ENCODE measurements around the gene COX19. TPM values are rescaled to one million over a fixed set of nuclear protein-coding genes. Genes with fewer than 3 reads are reported as not detected.
"Not testable (repeated sequence)": the region's sequence is repeated elsewhere in the genome, so short reads cannot be mapped to it uniquely, and the experiment has no call there.

The COX19 gene
- total RNA-seq, 1 experiment from 2014 or later = 18.8 TPM

- ChIA-PET CTCF (interaction anchor here (1.2 kb wide), 1 partner anchor 33 kb away, joined by 6 read pairs; no protein-coding TSS in a partner anchor), POLR2A (ENCODE audit: low non-redundant PET) (no interaction called here)
- no peaks in the 10 kb centered on the region for H3K27me3 ChIP-seq (replicated peaks; ENCODE audit: insufficient read depth, low read depth, low read length, poor library complexity)
- no peaks in the 10 kb centered on the region for H3K36me3 ChIP-seq (ENCODE audit: insufficient read depth, low read length, poor library complexity, severe bottlenecking)
- no peak overlapping the region for H3K4me3 ChIP-seq (ENCODE audit: low read depth, low read length, poor library complexity, severe bottlenecking)
- no peaks in the 10 kb centered on the region for H3K9me3 ChIP-seq (ENCODE audit: low read depth, low read length, poor library complexity, severe bottlenecking)
- no peak for TF ChIP-seq EZH2 (IDR thresholded peaks at IDR 0.05; ENCODE audit: borderline replicate concordance, low read depth, low read length, poor library complexity, severe bottlenecking)
- no peak for TF ChIP-seq CTCF (conservative IDR thresholded peaks at IDR 0.05; ENCODE audit: low read depth, low read length)
- BruUV-seq (replicated peaks) = no TSS peak
- no peak for DNase-seq (ENCODE audit: low spot score)
- intact Hi-C loops (cut with micrococcal nuclease; ENCODE audit: unreplicated experiment) = no loop called here
- H3K4me1 ChIP-seq (ENCODE audit: insufficient read depth, low read length, poor library complexity, severe bottlenecking) = peaks cover 28% of the 10 kb centered on the region
- H3K27ac ChIP-seq (ENCODE audit: low read depth, low read length, poor library complexity, severe bottlenecking) = no peak overlapping the region
Observed at GRCh38 chr7:960269-960871, 15.0 kb downstream of the COX19 start.

GRCh38 chr7:959740-960139 is 15.6 kb downstream of the COX19 start:
- POLR2A ChIA-PET (ENCODE audit: low non-redundant PET); BruUV-seq (replicated peaks); H3K4me3 ChIP-seq (ENCODE audit: low read depth, low read length, poor library complexity, severe bottlenecking); H3K36me3 ChIP-seq (ENCODE audit: insufficient read depth, low read length, poor library complexity, severe bottlenecking); H3K27ac ChIP-seq (ENCODE audit: low read depth, low read length, poor library complexity, severe bottlenecking); DNase-seq (ENCODE audit: low spot score); H3K27me3 ChIP-seq (replicated peaks; ENCODE audit: insufficient read depth, low read depth, low read length, poor library complexity); H3K9me3 ChIP-seq (ENCODE audit: low read depth, low read length, poor library complexity, severe bottlenecking): not testable (repeated sequence)
- H3K4me1 ChIP-seq (ENCODE audit: insufficient read depth, low read length, poor library complexity, severe bottlenecking) = peaks cover 21% of the 10 kb centered on the region
- intact Hi-C loops (cut with micrococcal nuclease; ENCODE audit: unreplicated experiment) = loop anchor here (10.0 kb wide), 1 partner anchor 175 kb away; no protein-coding TSS in a partner anchor
- CTCF ChIA-PET = interaction anchor here (0.7 to 1.2 kb wide), 2 partner anchors 33 to 107 kb away, joined by 3 to 6 read pairs; no protein-coding TSS in a partner anchor

DNA sequence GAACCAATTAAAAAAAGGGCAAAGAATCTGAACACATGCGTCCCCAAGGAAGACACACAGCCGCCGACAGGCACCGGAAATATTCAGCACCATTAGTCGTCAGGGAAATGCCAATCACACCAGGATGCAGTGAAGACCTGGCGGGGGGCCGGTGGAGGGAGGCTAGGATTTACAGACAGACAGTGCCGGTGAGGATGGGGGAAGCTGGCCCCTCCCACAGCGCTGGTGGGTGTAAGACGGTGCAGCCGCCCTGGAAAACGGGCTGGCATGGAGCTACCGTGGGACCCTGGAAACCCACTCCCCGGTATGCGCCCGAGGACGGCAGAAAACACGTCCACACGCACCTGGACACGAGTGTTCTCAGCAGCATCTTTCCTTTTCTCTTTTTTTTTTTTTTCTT is 16.1 kb downstream of the COX19 start:
- peaks cover 17% of the 10 kb centered on the region for H3K4me1 ChIP-seq (ENCODE audit: insufficient read depth, low read length, poor library complexity, severe bottlenecking)
- DNase-seq (ENCODE audit: low spot score) = peak; percentile 95
- H3K27me3 ChIP-seq (replicated peaks; ENCODE audit: insufficient read depth, low read depth, low read length, poor library complexity) = no peaks in the 10 kb centered on the region
- H3K27ac ChIP-seq (ENCODE audit: low read depth, low read length, poor library complexity, severe bottlenecking) = peak overlapping the region; percentile 55
- no TSS peak for BruUV-seq (replicated peaks)
- CTCF ChIA-PET = interaction anchor here (0.7 kb wide), 1 partner anchor 107 kb away, joined by 3 read pairs; no protein-coding TSS in a partner anchor
- TF ChIP-seq EZH2 (IDR thresholded peaks at IDR 0.05; ENCODE audit: borderline replicate concordance, low read depth, low read length, poor library complexity, severe bottlenecking) (no peak), CTCF (conservative IDR thresholded peaks at IDR 0.05; ENCODE audit: low read depth, low read length) (no peak)
- H3K9me3 ChIP-seq (ENCODE audit: low read depth, low read length, poor library complexity, severe bottlenecking) = no peaks in the 10 kb centered on the region
- H3K36me3 ChIP-seq (ENCODE audit: insufficient read depth, low read length, poor library complexity, severe bottlenecking) = no peaks in the 10 kb centered on the region
- intact Hi-C loops (cut with micrococcal nuclease; ENCODE audit: unreplicated experiment) = loop anchor here (10.0 kb wide), 1 partner anchor 174 kb away; no protein-coding TSS in a partner anchor
- POLR2A ChIA-PET (ENCODE audit: low non-redundant PET) = no interaction called here
- H3K4me3 ChIP-seq (ENCODE audit: low read depth, low read length, poor library complexity, severe bottlenecking) = no peak overlapping the region

Measured in A673 (cell line).